AG04449 (cell line): ENCODE data around the gene TAOK3.

Experiments used
- CTCF ChIA-PET: fragments of 350-600 bp; formaldehyde crosslinking; extraction: SDS; loops from one replicate; lab custom pipeline; 2021; ENCODE audit warnings: antibody characterized with exemption; lab: Yijun Ruan, JAX
- POLR2A ChIA-PET: fragments of 400-600, 350-600 bp; formaldehyde crosslinking; extraction: SDS; loops from one replicate; lab custom pipeline; 2020; ENCODE audit warnings: antibody characterized with exemption, inconsistent platforms; lab: Yijun Ruan, JAX
- DNase-seq: peaks from one replicate; pipeline ENCODE4 v3.0.0-alpha.2; 2010; ENCODE audit warnings: low read depth, low spot score
- H3K4me3 ChIP-seq: 2 replicates; pipeline ENCODE4 v1.5.1; 2011; ENCODE audit warnings: low read depth, mild to moderate bottlenecking, control low read depth, low read length
- TF ChIP-seq, protein P1 (sequence below): IDR thresholded peaks from one replicate; pipeline ENCODE4 v1.5.1; 2011; ENCODE audit warnings: mild to moderate bottlenecking, moderate library complexity, low read length, control low read depth, inconsistent platforms; ENCODE audit not compliant: insufficient read depth; ENCODE audit errors: missing control alignments

TAOK3 gene

DNA sequence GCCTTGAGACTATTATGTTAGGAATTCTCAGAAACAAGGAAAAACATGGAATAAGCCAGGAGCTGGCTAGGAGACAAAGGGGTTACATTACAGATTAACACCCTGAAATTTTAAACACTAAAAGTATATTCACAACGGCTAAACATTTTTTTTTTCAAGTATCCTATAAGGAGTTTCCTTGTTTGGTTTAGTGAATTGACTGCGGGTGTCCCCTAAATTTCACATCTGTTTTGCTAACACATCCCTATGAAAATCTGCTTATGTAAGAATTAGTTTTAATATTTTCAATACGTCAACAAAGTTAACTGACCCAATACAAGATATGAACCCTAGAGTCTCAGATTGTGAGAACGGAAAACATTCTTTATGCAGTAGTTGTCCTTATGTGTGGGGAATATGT, 19.0 kb downstream of the TAOK3 start:
- CTCF ChIA-PET: interaction anchor here (1.7 to 3.1 kb wide), 2 partner anchors 22 to 172 kb away, joined by 9 to 16 read pairs; partner anchors contain the start of gene SUDS3
- POLR2A ChIA-PET: no interaction called here
- TF ChIP-seq, protein P1, sequence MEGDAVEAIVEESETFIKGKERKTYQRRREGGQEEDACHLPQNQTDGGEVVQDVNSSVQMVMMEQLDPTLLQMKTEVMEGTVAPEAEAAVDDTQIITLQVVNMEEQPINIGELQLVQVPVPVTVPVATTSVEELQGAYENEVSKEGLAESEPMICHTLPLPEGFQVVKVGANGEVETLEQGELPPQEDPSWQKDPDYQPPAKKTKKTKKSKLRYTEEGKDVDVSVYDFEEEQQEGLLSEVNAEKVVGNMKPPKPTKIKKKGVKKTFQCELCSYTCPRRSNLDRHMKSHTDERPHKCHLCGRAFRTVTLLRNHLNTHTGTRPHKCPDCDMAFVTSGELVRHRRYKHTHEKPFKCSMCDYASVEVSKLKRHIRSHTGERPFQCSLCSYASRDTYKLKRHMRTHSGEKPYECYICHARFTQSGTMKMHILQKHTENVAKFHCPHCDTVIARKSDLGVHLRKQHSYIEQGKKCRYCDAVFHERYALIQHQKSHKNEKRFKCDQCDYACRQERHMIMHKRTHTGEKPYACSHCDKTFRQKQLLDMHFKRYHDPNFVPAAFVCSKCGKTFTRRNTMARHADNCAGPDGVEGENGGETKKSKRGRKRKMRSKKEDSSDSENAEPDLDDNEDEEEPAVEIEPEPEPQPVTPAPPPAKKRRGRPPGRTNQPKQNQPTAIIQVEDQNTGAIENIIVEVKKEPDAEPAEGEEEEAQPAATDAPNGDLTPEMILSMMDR: no peak
- DNase-seq: no peak
- no peak overlapping the region for H3K4me3 ChIP-seq

DNA sequence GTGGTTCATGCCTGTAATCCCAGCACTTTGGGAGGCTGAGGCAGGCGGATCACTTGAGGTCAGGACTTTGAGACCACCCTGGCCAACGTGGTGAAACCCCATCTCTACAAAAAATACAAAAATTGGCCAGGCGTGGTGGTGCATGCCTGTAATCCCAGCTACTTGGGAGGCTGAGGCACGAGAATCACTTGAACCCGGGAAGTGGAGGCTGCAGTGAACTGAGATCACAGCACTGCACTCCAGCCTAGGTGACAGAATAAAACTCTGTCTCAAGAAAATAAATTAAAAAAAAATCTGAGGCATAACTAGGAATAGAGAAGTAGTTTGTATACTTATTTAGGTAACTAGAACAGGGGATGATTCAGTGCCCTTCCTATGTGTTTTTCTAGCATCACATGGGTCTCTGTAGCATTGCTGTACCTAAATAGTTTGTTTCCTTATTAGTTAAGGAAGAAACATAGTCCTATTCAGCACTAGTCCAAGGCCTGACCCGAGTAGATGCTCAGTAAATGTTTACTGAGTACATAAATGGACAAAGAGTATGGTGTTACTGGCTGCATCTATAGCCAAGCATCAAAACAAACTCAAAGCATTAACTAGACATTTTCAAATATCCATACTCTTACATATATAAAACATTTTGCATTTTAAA, 21.7 kb downstream of the TAOK3 start:
- TF ChIP-seq, protein P1: no peak
- POLR2A ChIA-PET: no interaction called here
- no peak for DNase-seq
- CTCF ChIA-PET: no interaction called here
- no peak overlapping the region for H3K4me3 ChIP-seq

DNA sequence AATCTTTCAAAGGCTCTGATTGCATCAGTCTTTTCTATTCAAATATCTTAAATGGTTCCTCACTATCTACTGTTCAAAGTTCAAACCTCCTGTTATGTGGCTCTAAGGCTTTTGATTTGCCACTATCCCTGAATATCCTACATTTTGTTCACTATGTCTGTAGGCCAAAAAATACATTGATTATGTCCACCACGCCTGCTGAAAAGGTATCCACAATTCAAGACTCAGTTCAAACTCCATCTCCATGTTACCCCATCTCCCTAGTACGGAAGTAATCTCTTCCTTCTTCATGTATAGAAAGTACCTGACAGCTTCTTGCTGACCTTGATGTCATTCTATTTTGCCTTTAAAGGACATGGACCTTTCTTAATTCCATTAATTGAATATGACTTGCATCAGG, 24.8 kb downstream of the TAOK3 start:
- DNase-seq: no peak
- POLR2A ChIA-PET: no interaction called here
- TF ChIP-seq, protein P1: no peak
- CTCF ChIA-PET: interaction anchor here (0.8 to 3.2 kb wide), 3 partner anchors 9 to 28 kb away, joined by 3 to 11 read pairs (median 5); partner anchors contain the start of gene SUDS3
- H3K4me3 ChIP-seq: no peak overlapping the region

DNA sequence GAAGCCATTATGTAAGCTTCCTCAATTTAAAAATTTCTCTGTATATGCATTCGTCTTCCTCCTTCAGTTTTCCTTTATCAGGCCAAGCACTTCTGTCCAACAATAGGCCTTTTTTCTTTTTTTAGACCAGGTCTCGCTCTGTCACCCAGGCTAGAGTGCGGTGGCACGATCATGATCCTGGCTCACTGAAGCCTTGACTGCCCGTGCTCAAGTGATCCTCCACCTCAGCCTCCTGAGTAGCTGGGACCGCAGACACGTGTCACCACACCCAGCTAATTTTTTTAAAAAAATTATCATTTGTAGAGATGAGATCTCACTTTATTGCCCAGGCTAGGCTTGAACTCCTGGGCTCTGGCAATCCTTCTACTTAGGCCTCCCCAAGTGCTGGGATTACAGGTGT, 25.8 kb downstream of the TAOK3 start:
- DNase-seq: no peak
- TF ChIP-seq, protein P1: no peak
- no peak overlapping the region for H3K4me3 ChIP-seq
- POLR2A ChIA-PET: no interaction called here
- CTCF ChIA-PET: interaction anchor here (1.2 to 3.2 kb wide), 6 partner anchors 9 to 166 kb away, joined by 3 to 11 read pairs (median 4); partner anchors contain the start of gene SUDS3

DNA sequence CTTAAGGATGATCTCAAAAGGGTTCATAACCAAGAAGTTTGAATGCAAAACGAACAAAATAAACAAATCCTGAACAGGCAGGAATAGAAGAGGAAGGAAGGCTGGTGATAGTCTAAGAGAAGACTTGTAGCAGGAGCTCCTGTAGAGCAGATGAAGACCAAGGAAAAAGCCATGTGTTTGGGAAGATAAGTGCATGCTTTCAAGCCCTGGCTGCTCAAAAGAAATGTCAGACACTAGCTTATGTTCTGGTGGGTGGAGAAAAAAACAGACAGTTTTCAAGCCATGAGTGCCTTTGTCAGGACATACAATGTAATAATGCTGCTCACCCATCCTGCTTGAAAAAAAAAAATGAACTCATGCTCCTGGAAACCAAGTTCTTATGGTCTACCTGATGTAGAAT, 27.4 kb downstream of the TAOK3 start:
- DNase-seq: no peak
- H3K4me3 ChIP-seq: no peak overlapping the region
- CTCF ChIA-PET: interaction anchor here (1.9 to 3.2 kb wide), 2 partner anchors 12 to 164 kb away, joined by 5 to 11 read pairs; no protein-coding TSS in a partner anchor
- POLR2A ChIA-PET: no interaction called here
- TF ChIP-seq, protein P1: no peak

DNA sequence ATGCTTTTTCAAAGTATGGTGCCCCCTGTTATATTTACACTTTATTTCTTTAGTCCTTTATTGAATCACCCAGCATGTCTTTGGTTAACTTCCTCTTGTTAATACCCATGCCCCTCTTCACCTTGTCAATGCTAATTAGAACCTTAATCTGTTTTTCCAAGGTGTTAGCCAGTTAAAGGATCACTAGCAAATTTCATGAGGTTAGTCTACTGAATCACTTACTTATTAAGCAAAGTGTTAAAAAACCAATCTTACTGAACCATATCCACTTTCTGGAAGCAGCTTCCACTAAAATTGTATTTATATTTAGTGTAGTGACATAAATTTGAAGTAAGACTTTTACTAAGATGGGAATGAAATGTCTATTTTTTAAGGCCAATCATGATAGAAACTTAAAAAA, 27.9 kb downstream of the TAOK3 start:
- ChIA-PET CTCF (interaction anchor here (3.2 kb wide), 1 partner anchor 13 kb away, joined by 11 read pairs; no protein-coding TSS in a partner anchor), POLR2A (no interaction called here)
- no peak for DNase-seq
- TF ChIP-seq, protein P1: no peak
- H3K4me3 ChIP-seq: no peak overlapping the region
